OCI-LY3 (cell line): ENCODE measurements around the gene ZNF354B.

Source experiments
- H2AFZ ChIP-seq: fragments of 200-600, 300-600 bp; shearing (Covaris generic); 2 replicates; pipeline ENCODE4 v1.6.0; 2014; ENCODE audit warnings: antibody characterized with exemption, low read depth, low read length
- H3K27ac ChIP-seq: fragments of 200-600, 300-600 bp; sonication (generic); 2 replicates; pipeline ENCODE4 v1.5.1; 2014; ENCODE audit warnings: mild to moderate bottlenecking, low read length, moderate library complexity, mixed read lengths
- H3K27me3 ChIP-seq: fragments of 200-600, 300-600 bp; sonication (generic); 2 replicates; pipeline ENCODE4 v1.6.1; 2014; ENCODE audit warnings: low read depth, low read length, mixed read lengths
- H3K36me3 ChIP-seq: fragments of 200-600, 300-600 bp; sonication (generic); replicated peaks from 2 replicates; pipeline ENCODE3; 2014; ENCODE audit warnings: low read depth, low read length, mixed read lengths
- H3K4me1 ChIP-seq: fragments of 300-600, 200-600 bp; sonication (generic); 2 replicates; pipeline ENCODE4 v1.6.1; 2014; ENCODE audit warnings: low read length, mixed read lengths
- H3K4me2 ChIP-seq: fragments of 200-600, 300-600 bp; sonication (generic); 2 replicates; pipeline ENCODE4 v1.6.1; 2014; ENCODE audit warnings: low read length, mixed read lengths
- H3K4me3 ChIP-seq: fragments of 300-600, 200-600 bp; sonication (generic); 2 replicates; pipeline ENCODE4 v1.5.1; 2014; ENCODE audit warnings: antibody characterized with exemption, mild to moderate bottlenecking, low read length, moderate library complexity
- H3K79me2 ChIP-seq: fragments of 300-600, 200-600 bp; shearing (Covaris generic); 2 replicates; pipeline ENCODE4 v1.6.1; 2014; ENCODE audit warnings: mild to moderate bottlenecking, low read length, mixed read lengths
- H3K9ac ChIP-seq: fragments of 300-600, 200-600 bp; shearing (Covaris generic); 2 replicates; pipeline ENCODE4 v1.6.0; 2014; ENCODE audit warnings: mild to moderate bottlenecking, low read length, moderate library complexity
- H3K9me3 ChIP-seq: fragments of 200-600, 300-600 bp; shearing (Covaris generic); 2 replicates; pipeline ENCODE4 v1.6.1; 2014; ENCODE audit warnings: low read length, mixed read lengths; ENCODE audit not compliant: insufficient read depth
- H4K20me1 ChIP-seq: fragments of 200-600, 300-600 bp; sonication (generic); 2 replicates; pipeline ENCODE4 v1.6.1; 2016; ENCODE audit warnings: low read length, mixed read lengths; ENCODE audit not compliant: insufficient read depth
- EZH2phosphoT487 ChIP-seq: fragments of 200-600 bp; shearing (Covaris generic); IDR thresholded peaks from 2 replicates; pipeline ENCODE4 v1.6.1; 2018; ENCODE audit warnings: antibody characterized with exemption, mixed run types, low read depth
- TF ChIP-seq, protein P1 (sequence below): fragments of 200-600, 300-600 bp; sonication (generic); IDR thresholded peaks from 2 replicates; pipeline ENCODE4 v1.5.1; 2014; ENCODE audit warnings: antibody characterized with exemption, low read length, low read depth

Gene ZNF354B

DNA sequence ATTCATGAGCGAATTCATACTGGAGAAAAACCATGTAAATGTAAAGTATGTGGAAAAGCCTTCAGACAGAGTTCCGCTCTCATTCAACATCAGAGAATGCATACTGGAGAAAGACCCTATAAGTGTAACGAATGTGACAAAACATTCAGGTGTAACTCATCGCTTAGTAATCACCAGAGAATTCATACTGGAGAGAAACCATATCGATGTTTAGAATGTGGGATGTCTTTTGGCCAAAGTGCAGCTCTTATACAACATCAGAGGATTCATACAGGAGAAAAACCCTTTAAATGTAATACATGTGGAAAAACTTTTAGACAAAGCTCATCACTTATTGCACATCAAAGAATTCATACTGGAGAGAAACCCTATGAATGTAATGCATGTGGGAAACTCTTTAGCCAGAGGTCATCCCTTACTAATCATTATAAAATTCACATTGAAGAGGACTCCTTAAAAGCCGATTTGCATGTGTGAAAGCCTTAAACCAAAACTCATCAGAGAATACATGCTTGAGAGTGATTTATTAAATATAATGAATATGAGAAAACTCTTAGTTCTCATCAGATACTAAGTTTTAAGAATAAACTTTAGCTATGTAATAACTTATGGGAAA is 24.2 kb downstream of the ZNF354B start:
- no peak overlapping the region for H3K27ac ChIP-seq
- TF ChIP-seq, protein P1, sequence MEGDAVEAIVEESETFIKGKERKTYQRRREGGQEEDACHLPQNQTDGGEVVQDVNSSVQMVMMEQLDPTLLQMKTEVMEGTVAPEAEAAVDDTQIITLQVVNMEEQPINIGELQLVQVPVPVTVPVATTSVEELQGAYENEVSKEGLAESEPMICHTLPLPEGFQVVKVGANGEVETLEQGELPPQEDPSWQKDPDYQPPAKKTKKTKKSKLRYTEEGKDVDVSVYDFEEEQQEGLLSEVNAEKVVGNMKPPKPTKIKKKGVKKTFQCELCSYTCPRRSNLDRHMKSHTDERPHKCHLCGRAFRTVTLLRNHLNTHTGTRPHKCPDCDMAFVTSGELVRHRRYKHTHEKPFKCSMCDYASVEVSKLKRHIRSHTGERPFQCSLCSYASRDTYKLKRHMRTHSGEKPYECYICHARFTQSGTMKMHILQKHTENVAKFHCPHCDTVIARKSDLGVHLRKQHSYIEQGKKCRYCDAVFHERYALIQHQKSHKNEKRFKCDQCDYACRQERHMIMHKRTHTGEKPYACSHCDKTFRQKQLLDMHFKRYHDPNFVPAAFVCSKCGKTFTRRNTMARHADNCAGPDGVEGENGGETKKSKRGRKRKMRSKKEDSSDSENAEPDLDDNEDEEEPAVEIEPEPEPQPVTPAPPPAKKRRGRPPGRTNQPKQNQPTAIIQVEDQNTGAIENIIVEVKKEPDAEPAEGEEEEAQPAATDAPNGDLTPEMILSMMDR, result no peak
- no peak for TF ChIP-seq EZH2phosphoT487
- H3K27me3 ChIP-seq, result no peaks in the 10 kb centered on the region
- no peak overlapping the region for H3K9ac ChIP-seq
- peaks cover 11% of the 10 kb centered on the region for H3K9me3 ChIP-seq
- no peaks in the 10 kb centered on the region for H4K20me1 ChIP-seq
- H3K4me3 ChIP-seq, result no peak overlapping the region
- no peak overlapping the region for H2AFZ ChIP-seq
- no peaks in the 10 kb centered on the region for H3K36me3 ChIP-seq
- no peaks in the 10 kb centered on the region for H3K4me1 ChIP-seq
- H3K4me2 ChIP-seq, result no peak overlapping the region
- no peaks in the 10 kb centered on the region for H3K79me2 ChIP-seq

DNA sequence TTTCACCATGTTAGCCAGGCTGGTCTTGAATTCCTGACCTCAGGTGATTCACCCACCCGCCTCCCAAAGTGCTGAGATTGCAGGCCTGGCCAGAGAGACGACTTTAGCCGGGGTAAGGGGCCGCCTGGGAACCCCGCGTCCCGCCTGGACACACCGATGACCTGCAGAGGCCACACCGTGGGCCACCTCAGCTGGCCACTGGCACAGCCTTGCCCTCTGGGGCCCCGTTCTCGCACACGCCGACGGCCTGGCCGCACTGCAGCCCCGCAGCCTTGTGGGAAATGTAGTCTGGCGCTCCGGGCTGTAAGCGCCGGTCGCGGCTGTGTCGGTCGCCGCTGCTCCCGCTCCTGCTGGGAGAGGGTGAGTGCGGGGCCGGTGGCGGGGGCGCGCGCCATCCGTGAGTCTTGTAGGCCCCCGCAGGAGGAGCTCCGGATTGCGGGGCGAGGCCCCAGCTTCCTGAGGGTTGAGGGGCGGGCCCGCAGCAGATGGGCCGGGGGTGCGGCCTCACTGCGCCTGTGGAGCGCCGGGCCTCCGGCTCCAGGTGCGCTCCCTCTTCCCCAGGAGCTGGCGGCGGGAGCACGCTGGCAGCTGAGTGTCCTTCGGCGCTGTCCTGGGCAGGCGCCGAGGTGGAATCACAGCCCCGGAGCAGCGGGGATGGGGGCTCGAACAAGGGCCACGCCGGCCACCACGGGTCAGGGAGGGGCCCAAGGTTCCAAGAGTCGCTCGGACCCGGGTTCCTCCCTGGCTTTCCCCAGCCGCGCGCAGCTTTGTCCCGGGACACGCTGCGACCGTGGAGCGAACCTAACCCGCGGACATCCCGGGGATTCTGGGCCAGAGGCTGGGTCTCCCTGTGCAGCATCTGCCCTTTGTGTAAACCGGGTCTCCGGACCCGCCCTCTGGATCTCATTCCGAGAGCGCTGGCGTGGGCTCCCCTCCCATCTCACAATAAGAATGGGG is 36.1 kb downstream of the ZNF354B start, which contains the start of gene ZFP2:
Gene ZFP2, plus strand, starts transcription at position 299 of the 957 bp plus-strand sequence. CDS start 35,401 bp downstream, outside the sequence.
- no peak within 1 kb of the TSS for H3K9ac ChIP-seq

DNA sequence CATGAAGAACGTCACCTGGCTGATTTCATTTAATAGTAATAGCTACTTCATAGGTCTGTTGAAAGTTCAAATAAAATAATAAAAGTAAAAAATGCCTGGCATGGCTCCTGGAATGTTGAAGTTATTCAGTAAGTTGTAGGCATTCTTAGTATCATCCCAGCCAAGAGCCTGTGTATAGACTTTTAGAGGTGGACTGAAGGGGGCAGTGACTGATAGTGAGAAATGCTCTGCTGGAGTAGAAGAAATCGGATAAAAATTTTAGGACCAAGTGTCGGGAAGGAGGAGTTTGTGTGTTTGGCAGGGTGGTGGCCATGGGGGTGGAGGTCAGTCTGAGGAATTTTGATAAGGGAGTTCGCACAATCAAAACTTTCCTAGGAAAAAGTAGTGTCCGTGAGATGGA is 39.5 kb downstream of the ZNF354B start:
- Histone ChIP-seq H3K27ac (no peak overlapping the region), H3K27me3 (no peaks in the 10 kb centered on the region), H3K9ac (no peak overlapping the region), H3K4me1 (no peaks in the 10 kb centered on the region), H4K20me1 (no peaks in the 10 kb centered on the region), H3K4me2 (no peak overlapping the region), H3K4me3 (no peak overlapping the region), H3K9me3 (no peaks in the 10 kb centered on the region), H2AFZ (no peak overlapping the region), H3K36me3 (no peaks in the 10 kb centered on the region), H3K79me2 (no peaks in the 10 kb centered on the region)
- TF ChIP-seq, protein P1, result no peak
- TF ChIP-seq EZH2phosphoT487, result no peak

More for the DNA sequence above, 36.1 kb downstream of the ZNF354B start, which contains the start of gene ZFP2:
- Histone ChIP-seq H3K79me2 (no peaks in the 10 kb centered on the region), H2AFZ (no peak within 1 kb of the TSS), H3K9me3 (no peaks in the 10 kb centered on the region), H3K36me3 (no peaks in the 10 kb centered on the region), H3K4me2 (no peak within 1 kb of the TSS), H3K4me1 (no peaks in the 10 kb centered on the region), H3K4me3 (no peak within 1 kb of the TSS), H3K27me3 (no peaks in the 10 kb centered on the region), H3K27ac (no peak within 1 kb of the TSS), H4K20me1 (no peaks in the 10 kb centered on the region)
- TF ChIP-seq EZH2phosphoT487, result no peak
- TF ChIP-seq, protein P1, result no peak

DNA sequence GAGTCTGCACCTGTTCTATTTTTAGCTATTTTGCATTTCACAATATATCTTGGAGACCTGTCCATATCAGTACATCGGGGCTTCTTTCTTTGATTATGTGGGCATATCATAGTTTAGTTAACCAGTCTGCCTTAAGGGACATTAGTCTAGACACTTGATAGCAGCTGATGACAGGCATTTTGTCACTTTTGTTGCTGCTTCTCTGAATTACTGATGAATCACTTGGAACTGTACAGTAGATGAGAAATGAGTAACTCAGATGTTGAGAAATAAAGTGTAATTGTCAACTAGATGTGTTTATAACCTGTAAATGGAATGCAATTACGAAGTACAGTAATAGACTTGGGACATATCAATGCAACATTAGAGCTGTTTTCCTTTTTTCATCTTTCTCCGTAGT is 43.1 kb downstream of the ZNF354B start:
- Histone ChIP-seq H3K4me1 (no peaks in the 10 kb centered on the region), H3K27me3 (no peaks in the 10 kb centered on the region), H2AFZ (no peak overlapping the region), H3K36me3 (no peaks in the 10 kb centered on the region), H3K9me3 (no peaks in the 10 kb centered on the region), H3K4me3 (no peak overlapping the region), H4K20me1 (no peaks in the 10 kb centered on the region), H3K27ac (no peak overlapping the region), H3K79me2 (no peaks in the 10 kb centered on the region), H3K9ac (no peak overlapping the region), H3K4me2 (no peak overlapping the region)
- TF ChIP-seq EZH2phosphoT487, result no peak
- TF ChIP-seq, protein P1, result no peak
